ENCODE measurements around the gene TGM5. TPM values are rescaled to one million over a fixed set of nuclear protein-coding genes. Genes with fewer than 3 reads are reported as not detected.

Gene TGM5
- polyA plus RNA-seq, 2 of the 4 experiments (the other 2 are of a cell fraction) = not detected

- no peak for TF ChIP-seq TFCP2L1 (CRISPR knock-in tag; IDR thresholded peaks at IDR 0.05)
- no peak for TF ChIP-seq RFX5 (IDR thresholded peaks at IDR 0.05)
- no peak for TF ChIP-seq NPAS2 (CRISPR knock-in tag; IDR thresholded peaks at IDR 0.05; ENCODE audit: borderline replicate concordance)
- no peak for TF ChIP-seq KDM5A (IDR thresholded peaks at IDR 0.05)
- no peak for TF ChIP-seq EP300 (IDR thresholded peaks at IDR 0.05)
- no peak for TF ChIP-seq EHMT2 (IDR thresholded peaks at IDR 0.05; ENCODE audit: low read depth)
- no peak for TF ChIP-seq FOSB (CRISPR knock-in tag; IDR thresholded peaks at IDR 0.05)
- no peak for TF ChIP-seq HOXB5 (CRISPR knock-in tag; IDR thresholded peaks at IDR 0.05)
- TF ChIP-seq, protein P1, sequence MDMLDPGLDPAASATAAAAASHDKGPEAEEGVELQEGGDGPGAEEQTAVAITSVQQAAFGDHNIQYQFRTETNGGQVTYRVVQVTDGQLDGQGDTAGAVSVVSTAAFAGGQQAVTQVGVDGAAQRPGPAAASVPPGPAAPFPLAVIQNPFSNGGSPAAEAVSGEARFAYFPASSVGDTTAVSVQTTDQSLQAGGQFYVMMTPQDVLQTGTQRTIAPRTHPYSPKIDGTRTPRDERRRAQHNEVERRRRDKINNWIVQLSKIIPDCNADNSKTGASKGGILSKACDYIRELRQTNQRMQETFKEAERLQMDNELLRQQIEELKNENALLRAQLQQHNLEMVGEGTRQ (IDR thresholded peaks at IDR 0.05) = no peak
- TF ChIP-seq ZSCAN20 (CRISPR knock-in tag; IDR thresholded peaks at IDR 0.05) = no peak
- no peak for TF ChIP-seq PHF8 (IDR thresholded peaks at IDR 0.05; ENCODE audit: borderline replicate concordance, low read depth)
- no peak for TF ChIP-seq EHF (CRISPR knock-in tag; IDR thresholded peaks at IDR 0.05)
- no peak for TF ChIP-seq FOSL2 (IDR thresholded peaks at IDR 0.05)
- TF ChIP-seq FOSL2 (CRISPR knock-in tag; IDR thresholded peaks at IDR 0.05) = no peak
- TF ChIP-seq BHLHE40 (IDR thresholded peaks at IDR 0.05; ENCODE audit: low read depth, low read length) = no peak
- no peak for TF ChIP-seq TP53 (CRISPR knock-in tag; IDR thresholded peaks at IDR 0.05)
- TF ChIP-seq HES2 (IDR thresholded peaks at IDR 0.05) = no peak
- TF ChIP-seq ZNF302 (CRISPR knock-in tag; IDR thresholded peaks at IDR 0.05) = no peak
- no peak for FAIRE-seq
These were observed 10.6 kb upstream of the TGM5 start for GRCh38 chr15:43277231-43277823.

DNA sequence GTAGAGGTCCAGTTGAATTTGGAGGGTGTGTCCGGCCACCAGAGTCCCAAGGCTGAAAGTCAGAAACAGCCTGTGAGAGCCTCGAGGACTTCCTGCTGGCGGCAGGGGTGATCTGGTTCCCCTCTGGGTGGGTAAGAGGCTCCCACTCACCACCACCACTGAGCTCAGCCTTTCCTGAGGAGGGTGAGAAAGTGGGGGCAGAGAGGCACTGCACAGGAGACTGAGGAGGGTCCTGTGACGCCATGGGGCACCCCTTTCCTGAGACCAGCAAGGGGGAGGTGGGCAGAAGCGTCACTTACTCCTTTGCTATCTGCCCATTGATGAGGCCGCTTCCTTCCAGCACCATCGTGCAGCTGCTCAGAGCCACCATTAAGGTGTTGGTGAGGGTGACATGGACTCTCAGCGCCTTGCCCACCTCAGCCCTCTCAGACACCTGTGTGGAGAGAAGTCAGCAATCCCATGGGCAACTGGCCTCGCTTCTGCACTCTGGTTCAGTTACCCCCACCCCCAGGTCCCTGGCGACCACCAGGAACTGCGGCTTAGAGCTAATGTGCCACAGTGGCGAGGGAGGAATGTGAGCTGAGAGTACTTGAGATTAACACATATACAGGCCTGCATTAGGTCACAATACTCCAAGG lies 10.0 kb upstream of the TGM5 start:
- ChIA-PET POLR2A (no interaction called here), CTCF (interaction anchor here (0.9 to 2.2 kb wide), 5 partner anchors 9 to 88 kb away, joined by 3 to 21 read pairs (median 10); partner anchors contain the start of gene TGM5)
- Histone ChIP-seq H3K4me3 (no peak overlapping the region), H3K4me1 (no peaks in the 10 kb centered on the region), H3K9me3 (no peaks in the 10 kb centered on the region; the same call in 1 of the 3 replicates), H3K4me2 (no peak overlapping the region), H3K27ac (no peak overlapping the region)
- ATAC-seq (peak in 1 of 2 experiments; percentile 33; a peak in 1 of 6 replicates), FAIRE-seq (no peak), DNase-seq (ENCODE audit: low read depth in 1 of 2, low spot score in 1 of 2) (no peak)
- TF ChIP-seq FOXS1 (CRISPR knock-in tag; IDR thresholded peaks at IDR 0.05) = no peak
- no peak for TF ChIP-seq SMC3 (IDR thresholded peaks at IDR 0.05)
- TF ChIP-seq HES2 (IDR thresholded peaks at IDR 0.05) = no peak
- TF ChIP-seq TP53 (CRISPR knock-in tag; IDR thresholded peaks at IDR 0.05) = no peak
- no peak for TF ChIP-seq ZC3H11A (IDR thresholded peaks at IDR 0.05)
- TF ChIP-seq EHMT2 (IDR thresholded peaks at IDR 0.05; ENCODE audit: low read depth) = no peak
- TF ChIP-seq RARB (CRISPR knock-in tag; IDR thresholded peaks at IDR 0.05) = no peak
- TF ChIP-seq MYC (IDR thresholded peaks at IDR 0.05; ENCODE audit: borderline replicate concordance, low read length) = no peak
- no peak for TF ChIP-seq CEBPB (IDR thresholded peaks at IDR 0.05)
- TF ChIP-seq MAZ (IDR thresholded peaks at IDR 0.05; ENCODE audit: borderline replicate concordance, low read depth, low read length) = no peak
- TF ChIP-seq EHF (CRISPR knock-in tag; IDR thresholded peaks at IDR 0.05) = no peak
- WGBS (ENCODE audit: missing lambda C conversion rate) = 43% methylated on average over 9 of the region's 12 CpGs

More at GRCh38 chr15:43277231-43277823, 10.6 kb upstream of the TGM5 start:
- POLR2A ChIA-PET = no interaction called here
- no peak for DNase-seq (ENCODE audit: low read depth in 1 of 2, low spot score in 1 of 2)
- Histone ChIP-seq H3K4me3 (no peak overlapping the region), H3K9me3 (no peaks in the 10 kb centered on the region; the same call in 2 of the 3 replicates), H3K27ac (no peak overlapping the region), H3K4me1 (no peaks in the 10 kb centered on the region), H3K4me2 (no peak overlapping the region)
- CTCF ChIA-PET = interaction anchor here (1.9 to 2.2 kb wide), 2 partner anchors 9 to 52 kb away, joined by 11 to 21 read pairs; no protein-coding TSS in a partner anchor
- 41% methylated on average over 7 of the region's 10 CpGs for WGBS (ENCODE audit: missing lambda C conversion rate)
- ATAC-seq = no peak

Data from A549 (cell line).